ENCODE measurements around the gene S100A16. TPM values are rescaled to one million over a fixed set of nuclear protein-coding genes. Genes with fewer than 3 reads are reported as not detected.

Gene S100A16
- total RNA-seq, 1 donor from 2014 or later, result 738 TPM

DNA sequence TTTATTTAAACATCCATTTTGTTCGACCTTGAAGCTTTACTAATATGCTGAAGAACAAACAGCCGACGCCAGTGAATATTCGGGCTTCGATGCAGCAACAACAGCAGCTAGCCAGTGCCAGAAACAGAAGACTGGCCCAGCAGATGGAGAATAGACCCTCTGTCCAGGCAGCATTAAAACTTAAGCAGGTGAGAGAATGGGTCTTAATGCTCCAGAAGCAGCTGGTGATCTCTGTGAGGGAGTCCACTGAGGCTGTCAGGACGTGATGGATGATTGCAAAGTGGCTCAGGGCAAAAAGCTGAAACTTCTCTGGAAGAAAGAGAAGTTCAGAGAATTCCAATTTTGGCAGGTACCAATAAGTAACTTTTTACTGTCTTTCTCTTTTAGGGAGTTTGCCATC lies 25.3 kb upstream of the S100A16 start:
- DNase-seq (ENCODE audit: low read depth, low spot score), result no peak

DNA sequence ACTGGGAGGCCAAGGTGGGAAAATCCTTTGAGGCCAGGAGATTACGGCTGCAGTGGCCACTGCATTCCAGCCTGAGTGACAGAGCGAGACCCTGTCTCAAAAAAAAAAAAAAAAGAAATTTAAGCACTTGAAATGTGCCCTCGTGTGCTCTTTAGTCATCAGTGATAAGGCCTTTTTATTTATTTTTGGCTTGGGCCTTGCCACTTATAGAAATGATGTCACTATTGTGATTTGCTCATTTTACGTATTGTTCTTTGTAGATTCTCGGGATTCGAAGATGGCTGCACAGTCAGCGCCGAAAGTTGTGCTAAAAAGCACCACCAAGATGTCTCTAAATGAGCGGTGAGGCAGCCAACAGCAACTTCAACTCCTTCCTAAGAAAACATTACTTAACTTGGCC lies 23.4 kb upstream of the S100A16 start:
- DNase-seq (ENCODE audit: low read depth, low spot score), result no peak

DNA sequence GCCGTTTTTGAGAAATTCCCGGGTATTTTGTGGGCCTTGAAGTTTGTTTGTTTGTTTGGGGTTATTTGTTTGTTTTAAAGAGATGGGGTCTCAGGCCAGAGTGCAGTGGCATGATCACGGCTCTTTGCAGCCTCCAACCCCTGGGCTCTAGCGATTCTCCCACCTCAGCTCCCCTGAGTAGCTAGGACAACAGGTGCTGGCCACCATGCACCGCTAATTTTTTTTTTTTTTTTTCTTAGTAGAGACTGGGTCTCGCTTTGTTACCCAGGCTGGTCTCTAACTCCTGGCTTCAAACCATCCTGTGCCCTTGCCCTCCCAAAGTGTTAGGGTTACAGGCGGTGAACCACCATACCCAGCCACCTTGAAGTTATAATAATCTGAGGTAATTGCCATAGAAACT lies 22.9 kb upstream of the S100A16 start:
- DNase-seq (ENCODE audit: low read depth, low spot score), result no peak

DNA sequence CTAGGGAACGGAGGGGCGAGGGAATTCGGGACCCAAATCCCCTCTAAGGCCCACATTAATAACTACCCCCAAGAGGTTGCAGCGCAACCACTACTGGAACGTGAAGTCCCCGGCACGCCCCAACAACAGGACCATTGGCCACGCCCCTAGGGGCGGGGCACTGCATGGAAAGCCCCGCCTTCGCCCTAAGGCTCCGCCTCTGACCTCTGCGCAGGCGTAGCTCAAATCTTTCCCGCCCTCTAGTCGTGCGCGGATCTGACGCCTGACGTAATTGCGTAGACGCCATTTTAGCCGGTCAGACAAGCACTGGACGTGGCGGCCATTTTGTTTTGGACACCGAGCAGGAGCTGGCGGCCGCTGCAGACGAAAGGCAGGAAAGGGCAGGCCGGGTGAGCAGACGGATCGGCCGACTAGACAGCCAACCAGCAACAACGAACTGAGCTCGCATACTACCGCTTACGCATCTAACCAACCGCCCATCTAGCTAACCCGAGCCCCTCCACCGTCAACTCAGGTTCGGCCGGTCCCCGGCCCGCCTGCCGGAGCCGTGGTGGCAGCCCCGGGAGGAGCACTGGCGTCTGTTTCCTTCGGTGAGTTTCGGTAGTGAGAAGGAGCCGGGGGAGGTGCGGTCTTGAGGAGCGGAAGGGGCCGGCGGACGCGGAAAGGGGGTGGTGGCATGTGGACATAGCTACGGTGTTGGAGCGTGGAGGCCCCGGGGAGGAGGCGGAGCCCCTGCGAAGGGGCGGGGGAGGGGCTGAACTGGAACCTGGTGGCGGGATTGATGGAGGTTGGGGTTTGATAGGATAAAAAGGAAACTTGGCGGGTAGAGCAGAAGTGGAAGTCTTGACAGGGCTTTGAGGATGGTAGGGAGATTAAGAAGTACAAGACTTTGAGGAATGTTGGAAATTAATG lies 21.1 kb upstream of the S100A16 start, which contains the start of gene CHTOP:
TSS of gene CHTOP (plus strand) at position 313 of the 912 bp plus-strand sequence. CDS start 2,523 bp downstream, outside the sequence.
- DNase-seq (ENCODE audit: low read depth, low spot score), result peak; percentile 96

DNA sequence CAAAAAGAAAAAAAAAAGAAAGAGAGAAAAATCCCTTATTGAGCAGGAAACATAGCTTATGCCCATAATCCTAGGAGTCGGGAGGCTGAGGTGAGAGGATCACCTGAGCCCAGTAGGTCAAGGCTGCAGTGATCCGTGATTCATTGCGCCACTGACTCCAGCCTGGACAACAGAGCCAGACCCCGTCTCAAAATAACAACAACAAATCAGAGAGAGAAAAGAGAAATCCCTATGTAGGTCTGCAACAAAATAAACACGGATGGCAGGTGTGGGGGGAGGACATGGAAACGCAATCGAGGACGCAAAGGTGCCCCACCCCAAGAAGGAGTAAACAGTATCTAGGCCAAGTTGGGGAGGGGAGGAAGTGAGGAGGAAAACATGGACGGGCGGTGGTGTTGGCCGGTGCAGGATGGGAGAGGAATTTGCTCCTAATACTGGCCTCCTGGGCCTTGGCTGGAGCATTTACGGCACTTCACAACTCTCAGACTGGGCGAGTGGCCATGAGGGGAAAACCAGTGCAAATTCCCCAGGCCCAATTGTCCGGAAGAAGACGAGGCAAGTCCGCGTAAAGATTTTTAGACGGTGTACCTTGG lies 20.3 kb upstream of the S100A16 start:
- DNase-seq (ENCODE audit: low read depth, low spot score), result no peak

DNA sequence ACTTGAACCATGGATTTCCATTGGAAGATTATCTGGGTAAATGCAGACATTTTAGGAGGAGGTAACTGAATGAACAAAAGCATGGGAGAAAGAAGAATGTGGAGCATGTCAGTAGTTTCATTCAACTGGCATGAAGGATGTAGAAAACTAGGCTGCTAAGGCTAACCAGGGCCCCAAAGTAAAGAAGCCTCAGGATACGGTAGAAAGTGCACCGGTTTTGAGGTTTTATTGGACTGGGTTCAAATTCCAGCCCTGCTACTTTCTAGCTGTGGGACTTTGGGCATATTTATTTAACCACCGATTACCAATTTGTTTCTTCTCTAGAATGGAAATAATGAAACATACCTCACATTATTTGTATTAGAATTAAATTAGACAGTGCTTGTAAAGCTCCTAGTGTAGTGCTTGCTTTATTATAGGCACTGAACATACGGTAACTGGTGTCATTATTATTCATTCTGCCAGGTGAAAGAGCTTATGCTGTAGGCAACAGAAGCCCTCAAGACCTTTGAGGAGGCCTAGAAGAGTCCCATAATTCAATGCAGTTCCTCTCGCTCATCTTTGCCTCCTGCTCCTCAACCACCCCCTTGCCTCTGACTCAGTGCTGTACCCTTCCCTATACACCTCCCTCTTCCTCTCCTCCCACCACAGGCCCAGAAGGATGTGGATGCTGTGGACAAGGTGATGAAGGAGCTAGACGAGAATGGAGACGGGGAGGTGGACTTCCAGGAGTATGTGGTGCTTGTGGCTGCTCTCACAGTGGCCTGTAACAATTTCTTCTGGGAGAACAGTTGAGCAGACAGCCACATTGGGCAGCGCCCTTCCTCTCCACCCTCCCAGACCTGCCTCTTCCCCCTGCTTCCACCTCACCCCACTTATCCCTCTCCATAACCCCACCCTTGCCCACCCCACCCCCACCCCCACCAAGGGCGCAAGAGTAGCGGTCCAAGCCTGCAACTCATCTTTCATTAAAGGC lies 18.4 kb upstream of the S100A16 start:
- no peak for DNase-seq (ENCODE audit: low read depth, low spot score)

DNA sequence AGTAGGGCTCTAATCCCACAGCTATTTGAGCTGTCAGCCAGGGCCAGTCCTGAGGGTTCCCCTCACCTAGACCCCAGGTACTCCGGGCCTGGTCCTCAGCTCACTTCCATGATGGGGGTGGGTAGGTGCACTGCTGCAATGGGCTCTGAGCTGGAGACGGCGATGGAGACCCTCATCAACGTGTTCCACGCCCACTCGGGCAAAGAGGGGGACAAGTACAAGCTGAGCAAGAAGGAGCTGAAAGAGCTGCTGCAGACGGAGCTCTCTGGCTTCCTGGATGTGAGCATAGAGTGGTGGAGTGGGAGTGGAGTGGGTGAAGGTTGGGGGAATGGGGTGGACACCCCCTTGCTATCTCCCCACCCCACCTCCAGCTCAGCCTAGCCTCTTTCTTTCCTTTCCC lies 17.4 kb upstream of the S100A16 start:
- DNase-seq (ENCODE audit: low read depth, low spot score), result no peak

DNA sequence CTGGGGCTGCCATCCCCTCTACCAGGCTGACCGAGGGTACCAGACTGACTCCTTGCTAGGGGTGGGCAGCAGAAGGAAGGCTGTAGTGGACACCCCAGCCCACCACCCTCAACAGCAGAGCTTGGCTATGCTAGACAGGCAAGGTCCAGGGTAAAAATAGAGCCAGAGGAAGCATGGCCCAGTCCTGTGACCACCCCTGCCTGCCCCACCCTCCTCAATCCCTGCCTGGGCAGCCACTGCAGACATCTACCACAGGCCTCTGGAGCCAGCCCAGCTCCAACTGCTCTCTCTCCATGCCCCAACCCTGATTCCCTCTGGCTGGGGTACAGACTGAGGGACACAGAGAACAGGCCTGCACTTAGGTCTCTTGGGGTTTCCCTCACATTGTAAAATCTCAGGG lies 17.0 kb upstream of the S100A16 start:
- DNase-seq (ENCODE audit: low read depth, low spot score), result no peak

DNA sequence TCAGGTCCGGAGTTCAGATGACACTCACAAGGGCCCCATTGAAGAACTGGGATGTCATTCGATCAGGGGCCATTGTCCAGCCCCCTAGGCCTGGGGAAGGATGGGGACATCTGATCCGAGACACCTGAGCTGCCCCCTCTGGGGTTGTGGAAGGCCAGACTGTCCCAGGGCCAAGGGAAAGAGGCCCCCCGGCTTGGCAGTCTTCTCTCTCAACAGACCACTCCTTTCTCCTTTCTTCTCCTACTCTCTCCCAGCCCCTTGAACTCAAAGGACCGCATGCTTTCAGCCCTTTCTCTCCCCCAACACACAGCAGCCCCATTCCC lies 16.4 kb upstream of the S100A16 start:
- DNase-seq (ENCODE audit: low read depth, low spot score), result no peak

DNA sequence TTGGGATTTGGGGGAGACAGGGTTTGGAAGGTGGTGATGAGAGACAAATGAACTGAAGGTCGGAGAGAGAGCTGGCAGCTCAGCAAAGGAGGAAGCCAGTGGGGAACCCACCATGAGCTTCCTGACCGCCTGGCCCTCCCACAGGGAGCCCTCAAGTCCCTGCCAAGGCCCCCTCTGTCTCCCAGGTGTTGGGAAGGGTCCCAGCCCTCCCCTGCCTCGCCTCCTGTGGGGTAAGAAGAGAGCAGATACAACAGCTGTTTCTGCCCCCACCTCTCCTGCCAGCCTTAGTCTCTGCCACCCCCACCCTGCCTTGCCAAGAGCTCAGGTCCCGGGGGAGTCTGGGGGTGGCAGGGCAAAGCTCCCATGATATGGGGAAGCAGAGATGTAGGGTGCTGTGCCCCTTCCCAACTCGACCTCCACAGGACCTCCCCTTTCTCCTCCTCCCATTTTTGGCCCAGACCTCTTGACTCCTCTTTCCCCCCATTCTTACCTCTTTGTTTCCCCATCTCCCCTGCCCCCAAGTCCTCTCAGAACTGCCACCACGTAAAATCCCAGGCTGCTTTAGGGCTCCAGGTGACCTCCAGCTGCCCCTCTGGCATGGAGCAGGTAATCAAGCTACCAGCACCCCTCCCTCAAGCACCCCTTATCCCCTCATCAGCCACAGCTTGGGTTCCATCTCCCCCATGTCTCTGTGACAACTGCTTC lies 15.9 kb upstream of the S100A16 start:
- DNase-seq (ENCODE audit: low read depth, low spot score), result no peak

DNA sequence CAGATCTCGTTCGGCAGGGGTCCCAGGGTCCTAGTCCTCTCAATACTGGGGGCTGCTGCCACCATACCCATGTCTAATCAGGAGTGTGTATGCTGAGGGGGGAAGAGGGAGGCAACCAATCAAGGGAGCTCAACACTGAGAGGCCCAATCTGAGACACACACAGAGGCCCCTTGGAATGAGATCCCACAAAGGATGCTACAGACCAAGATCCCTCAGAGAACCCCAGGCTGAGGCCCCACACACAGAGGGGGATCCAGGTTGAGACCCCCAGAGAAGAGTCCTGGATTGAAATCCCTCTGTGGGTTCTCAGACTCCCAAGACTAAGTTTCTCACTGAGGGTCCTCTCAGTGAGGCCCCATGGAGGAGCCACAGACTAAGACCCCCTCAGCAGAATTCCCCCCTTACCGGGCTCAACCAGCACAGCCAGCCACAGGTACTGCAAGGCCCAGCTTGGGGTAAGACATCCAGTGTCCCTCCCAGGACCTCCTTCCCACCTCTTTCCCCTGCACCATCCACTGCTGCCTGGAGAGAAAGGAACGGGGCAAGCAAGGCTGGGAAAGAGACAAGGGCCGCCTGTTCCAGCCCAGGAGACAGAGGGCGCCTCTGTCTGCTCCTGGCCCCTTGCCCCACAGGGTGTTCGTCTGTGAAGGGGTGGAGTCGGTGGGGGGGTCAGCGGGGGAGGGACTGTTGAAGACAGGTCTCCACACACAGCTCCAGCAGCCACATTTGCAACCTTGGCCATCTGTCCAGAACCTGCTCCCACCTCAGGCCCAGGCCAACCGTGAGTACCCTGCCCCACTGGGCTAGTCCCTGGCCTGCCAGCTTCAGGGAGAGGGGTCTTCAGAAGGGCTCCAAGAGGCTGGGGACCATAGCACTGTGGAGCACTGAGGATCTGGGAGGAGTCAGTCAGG lies 15.0 kb upstream of the S100A16 start, which contains the start of gene S100A1:
TSS of gene S100A1 (plus strand) at position 720 of the 912 bp plus-strand sequence. CDS start 2,088 bp downstream, outside the sequence.
- DNase-seq (ENCODE audit: low read depth, low spot score), result no peak

DNA sequence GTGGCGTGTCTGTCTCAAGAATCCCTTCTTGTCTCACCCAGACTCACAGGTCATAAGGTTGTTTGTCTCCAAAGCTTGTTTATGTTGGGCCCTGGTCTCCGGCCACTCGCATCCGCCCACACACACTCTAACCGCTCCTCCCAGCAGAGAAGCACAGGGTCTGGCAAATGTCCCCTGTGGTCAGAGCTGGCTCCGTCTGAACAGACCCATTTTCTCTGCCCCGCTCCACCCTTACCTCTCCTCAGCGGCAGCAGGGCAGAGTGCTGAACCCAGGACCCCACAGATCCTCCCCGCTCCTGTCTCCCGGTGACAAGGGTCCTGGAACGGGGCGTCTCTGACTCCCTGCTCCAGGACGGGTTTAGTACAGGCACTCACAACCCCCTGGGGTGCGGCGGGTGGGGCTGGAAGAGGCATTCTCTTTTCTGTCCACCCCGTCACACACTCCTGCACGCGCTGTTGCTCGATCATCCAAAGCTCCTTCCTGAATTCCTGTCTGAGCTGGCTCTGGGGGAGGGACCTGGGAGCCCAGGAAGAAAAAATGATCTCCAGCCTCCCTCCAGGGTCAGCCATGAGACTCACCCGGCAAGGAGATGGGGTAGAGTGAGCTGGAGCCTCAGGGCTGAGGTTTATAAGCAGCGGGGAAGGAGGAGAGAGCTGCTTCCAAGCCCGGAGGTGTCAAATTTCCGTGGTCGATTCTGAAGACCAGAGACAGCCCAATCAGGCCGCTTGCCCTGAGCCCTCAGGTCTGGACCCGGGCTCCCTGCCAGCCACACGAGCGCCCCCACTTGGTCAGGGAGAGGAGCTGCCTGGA lies 14.2 kb upstream of the S100A16 start, which contains the start of gene S100A13:
TSS of gene S100A13 (minus strand) at position 602 of the 811 bp plus-strand sequence. CDS start 1,033 bp downstream, outside the sequence.
- DNase-seq (ENCODE audit: low read depth, low spot score), result peak; percentile 84

DNA sequence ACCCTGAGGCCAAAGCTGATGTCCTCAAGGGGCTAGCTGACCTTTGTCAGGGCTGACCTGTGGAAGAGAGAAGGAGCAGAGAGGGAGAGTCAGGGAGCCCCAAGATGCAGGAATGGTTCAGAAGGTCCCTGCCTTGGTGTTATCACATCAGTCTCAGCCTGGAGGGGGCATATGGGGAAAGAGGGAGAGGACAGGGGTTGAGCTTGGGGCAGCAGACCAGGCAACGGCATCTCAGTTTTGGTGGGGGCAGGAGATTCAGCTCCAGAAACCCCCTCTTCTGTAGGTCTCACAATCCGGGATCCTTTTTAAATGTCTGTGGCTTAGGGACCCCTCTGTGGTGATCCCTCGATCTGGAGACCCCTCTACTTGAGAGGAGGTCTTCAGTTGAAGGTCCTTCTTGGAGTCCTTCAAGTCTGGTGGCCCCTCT lies 13.6 kb upstream of the S100A16 start:
- DNase-seq (ENCODE audit: low read depth, low spot score), result no peak

DNA sequence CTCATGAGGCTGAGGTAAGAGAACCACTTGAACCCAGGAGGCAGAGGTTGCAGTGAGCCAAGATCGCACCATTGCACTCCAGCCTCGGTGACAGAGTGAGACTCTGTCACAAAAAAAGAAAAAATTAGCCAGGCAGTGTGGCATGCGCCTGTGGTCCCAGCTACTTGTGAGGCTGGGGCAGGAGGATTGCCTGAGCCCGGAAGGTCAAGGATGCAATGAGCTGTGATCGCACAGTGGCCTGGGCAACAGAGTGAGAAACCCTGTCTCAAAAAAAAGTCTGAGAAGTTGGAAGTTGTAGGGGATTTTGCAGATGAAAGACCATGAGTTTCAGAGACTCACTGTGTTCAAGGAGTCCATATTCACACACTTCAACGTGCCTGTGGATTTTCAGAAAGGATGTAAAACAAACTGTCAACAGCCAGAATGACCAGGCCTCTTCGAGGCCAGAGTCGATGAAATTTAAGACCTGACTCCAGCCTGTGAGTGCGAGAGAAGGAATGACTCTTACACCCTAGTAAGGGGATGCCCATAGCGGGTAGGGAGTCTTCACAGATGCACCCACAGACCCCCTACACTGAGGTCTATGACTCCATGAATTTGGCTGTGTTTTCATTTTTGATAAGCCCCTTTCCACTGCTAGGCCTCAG lies 12.2 kb upstream of the S100A16 start:
- no peak for DNase-seq (ENCODE audit: low read depth, low spot score)

DNA sequence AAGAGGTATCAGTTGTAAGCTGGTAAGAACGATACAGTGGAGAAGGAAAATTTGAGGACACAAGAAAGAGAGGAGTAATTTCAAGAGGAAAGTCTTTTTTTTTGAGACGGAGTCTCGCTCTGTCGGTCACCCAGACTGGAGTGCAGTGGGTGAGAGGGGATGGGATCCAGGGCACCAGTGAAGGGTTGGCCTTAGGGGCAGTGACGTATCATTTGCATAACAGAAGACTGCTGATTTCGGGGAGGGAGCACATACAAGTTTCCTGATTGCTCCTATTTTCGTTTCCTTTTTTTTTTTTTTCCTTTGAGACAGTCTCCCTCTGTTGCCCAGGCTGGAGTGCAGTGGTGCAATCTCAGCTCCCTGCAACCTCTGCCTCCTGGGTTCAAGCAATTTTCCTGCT lies 10.2 kb upstream of the S100A16 start:
- DNase-seq (ENCODE audit: low read depth, low spot score), result no peak

DNA sequence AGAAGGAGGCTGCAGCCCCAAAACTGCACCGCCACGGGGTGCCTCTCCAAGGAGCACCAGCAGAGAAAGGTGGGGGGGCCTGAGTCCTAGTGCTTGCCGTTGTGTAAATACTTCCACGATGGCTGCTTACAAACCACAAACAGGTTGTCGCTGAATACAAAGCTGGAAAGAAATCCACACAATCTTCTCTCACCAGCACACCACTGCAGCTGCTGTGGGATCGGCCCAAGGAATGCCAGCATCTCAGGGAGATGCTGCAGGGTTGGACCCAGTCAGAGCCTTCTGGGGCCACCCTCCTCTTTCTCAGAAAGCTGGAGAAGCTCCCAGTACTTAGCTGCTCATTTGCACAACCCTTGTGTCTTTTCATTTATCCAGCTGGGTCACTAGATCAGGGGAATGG lies 6.2 kb upstream of the S100A16 start:
- no peak for DNase-seq (ENCODE audit: low read depth, low spot score)

DNA sequence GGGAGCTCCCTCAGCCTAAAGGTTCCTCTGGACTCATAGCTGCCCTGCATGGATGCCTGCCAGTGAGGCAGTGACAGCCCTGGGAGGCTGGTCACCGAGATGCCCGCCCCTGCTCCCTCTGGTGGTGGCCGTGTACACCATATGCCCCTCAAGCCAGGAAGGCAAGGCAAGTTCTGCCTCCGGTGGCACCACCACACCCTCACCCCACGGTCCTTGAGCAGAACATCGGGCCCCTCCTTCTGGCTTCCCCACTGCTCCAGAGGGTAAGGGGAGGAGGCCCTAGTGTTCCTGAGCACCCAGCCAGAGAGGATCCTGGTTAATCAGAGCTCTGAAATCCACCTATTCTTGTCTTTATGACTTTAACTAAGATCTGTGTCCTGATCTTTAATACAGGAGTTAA lies 4.7 kb upstream of the S100A16 start:
- no peak for DNase-seq (ENCODE audit: low read depth, low spot score)

DNA sequence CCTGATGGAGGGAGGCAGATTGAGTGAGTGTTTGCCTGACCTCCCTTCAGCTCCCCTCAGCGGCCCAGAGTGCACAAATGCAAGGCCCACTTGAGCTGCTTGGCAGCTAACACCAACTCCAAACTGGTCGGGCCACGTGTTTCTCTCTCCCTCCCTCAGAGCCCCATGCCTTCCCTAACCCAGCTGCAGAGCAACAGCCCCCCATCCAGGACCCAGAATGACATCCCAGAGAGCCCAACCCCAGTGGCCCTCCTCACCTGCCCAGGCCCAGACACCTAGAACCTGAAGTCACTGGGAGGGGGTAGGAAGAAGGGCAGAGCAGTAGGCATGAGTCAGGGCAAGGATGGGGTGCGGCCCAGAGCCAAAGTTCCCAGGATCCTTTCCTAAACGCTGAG lies 4.0 kb upstream of the S100A16 start:
- no peak for DNase-seq (ENCODE audit: low read depth, low spot score)
